HCT116 (cell line): Measurements from ENCODE around the gene VAV2. TPM values are rescaled to one million over a fixed set of nuclear protein-coding genes. Genes with fewer than 3 reads are reported as not detected.

ENCODE experiments used
- ATAC-seq: fragments of 200-7000 bp; cut with Tn5 transposase; 2 replicates; pipeline ENCODE4 v1.9.1; 2020; ENCODE audit warnings: mild to moderate bottlenecking, moderate library complexity
- BruUV-seq: library from RNA; stranded (reverse); fragments of 400-500 nt; replicated peaks from 2 replicates; lab custom pipeline; 2021; lab: Mats Ljungman, UMichigan
- CTCF ChIA-PET: fragments of 300-600 bp; sonication (Branson Sonifier 250); formaldehyde crosslinking; loops from one replicate; lab custom pipeline; 2021; ENCODE audit warnings: antibody characterized with exemption; lab: Charles Lee
- POLR2A ChIA-PET: fragments of 300-600, 350-600 bp; sonication (Branson Sonifier 250); formaldehyde crosslinking; loops from one replicate; lab custom pipeline; 2021; ENCODE audit warnings: antibody characterized with exemption; lab: Charles Lee
- RAD21 ChIA-PET, 2 experiments: fragments of 300-600 bp; sonication (Branson Sonifier 250); formaldehyde crosslinking; loops; one replicate each; lab custom pipeline; 2023; ENCODE audit warnings: low total read pairs in 2 of 2; ENCODE audit not compliant: uncharacterized antibody in 2 of 2, unreplicated experiment in 2 of 2, low non-redundant PET in 1 of 2; lab: Charles Lee
- DNase-seq: peaks from one replicate; pipeline ENCODE4 v3.0.0-alpha.2; 2010; ENCODE audit warnings: low read depth, low spot score
- H2AFZ ChIP-seq: fragments of 200-600 bp; shearing (Covaris generic), sonication (generic); 2 replicates; pipeline ENCODE4 v1.6.1; 2017; ENCODE audit warnings: low read depth, mixed run types, mixed read lengths, antibody characterized with exemption, low read length; ENCODE audit not compliant: poor library complexity, severe bottlenecking
- H3K27ac ChIP-seq: 2 replicates; pipeline ENCODE4 v1.5.1; 2012; ENCODE audit warnings: low read depth, low read length
- H3K27me3 ChIP-seq: fragments of 200-600 bp; sonication (generic); 2 replicates; pipeline ENCODE4 v1.6.1; 2016; ENCODE audit warnings: mixed run types, low read length, mixed read lengths; ENCODE audit not compliant: insufficient read depth
- H3K36me3 ChIP-seq, 2 experiments: fragments of 200-500 bp in 1 of 2; fragments of 200-600 bp in 1 of 2; sonication (Bioruptor generic) in 1 of 2; sonication (generic) in 1 of 2; 2 replicates each; pipeline versions ENCODE4 v1.5.1 to v1.6.1; 2014 to 2016; ENCODE audit warnings: low read length in 2 of 2, inconsistent platforms in 1 of 2, mixed read lengths in 1 of 2, mixed run types in 1 of 2; ENCODE audit not compliant: insufficient read depth in 2 of 2, control insufficient read depth in 1 of 2
- H3K4me1 ChIP-seq, 2 experiments: fragments of 200-600 bp in 1 of 2; sonication (generic) in 1 of 2; 2 replicates each; pipeline versions ENCODE4 v1.5.1 to v1.6.1; 2012 to 2017; ENCODE audit warnings: low read length in 2 of 2, inconsistent platforms in 1 of 2, mild to moderate bottlenecking in 1 of 2, mixed read lengths in 1 of 2, mixed run types in 1 of 2, moderate library complexity in 1 of 2; ENCODE audit not compliant: insufficient read depth in 2 of 2, control insufficient read depth in 1 of 2
- H3K4me2 ChIP-seq: fragments of 200-600 bp; sonication (generic); 2 replicates; pipeline ENCODE4 v1.6.1; 2017; ENCODE audit warnings: mixed run types, low read length, mixed read lengths
- H3K4me3 ChIP-seq, 2 experiments: fragments of 200-600 bp in 1 of 2; sonication (generic) in 1 of 2; replicated peaks in 1 of 2; 2 replicates each; pipeline ENCODE4 v1.5.1; 2011 to 2016; ENCODE audit warnings: low read length in 2 of 2, control low read depth in 1 of 2, low read depth in 1 of 2, mild to moderate bottlenecking in 1 of 2, mixed read lengths in 1 of 2, mixed run types in 1 of 2
- H3K79me2 ChIP-seq: fragments of 200-600 bp; sonication (generic); 2 replicates; pipeline ENCODE4 v1.6.1; 2017; ENCODE audit warnings: mild to moderate bottlenecking, mixed run types, low read length, moderate library complexity, mixed read lengths; ENCODE audit not compliant: insufficient read depth
- H3K9ac ChIP-seq: fragments of 200-600 bp; sonication (generic); 2 replicates; pipeline ENCODE4 v1.6.1; 2016; ENCODE audit warnings: low read length, mixed read lengths
- H3K9me2 ChIP-seq: fragments of 200-600 bp; sonication (generic), shearing (Covaris generic); 2 replicates; pipeline ENCODE4 v1.6.1; 2017; ENCODE audit warnings: mixed run types, mild to moderate bottlenecking, moderate library complexity; ENCODE audit not compliant: insufficient read depth
- H3K9me3 ChIP-seq, 2 experiments: fragments of 200-500 bp in 1 of 2; fragments of 200-600 bp in 1 of 2; sonication (Bioruptor generic) in 1 of 2; sonication (generic) in 1 of 2; 2 replicates each; pipeline ENCODE4 v1.6.1; 2014 to 2017; ENCODE audit warnings: low read length in 2 of 2, mixed read lengths in 2 of 2, inconsistent platforms in 1 of 2, low read depth in 1 of 2, mild to moderate bottlenecking in 1 of 2, mixed run types in 1 of 2, moderate library complexity in 1 of 2; ENCODE audit not compliant: control insufficient read depth in 1 of 2, insufficient read depth in 1 of 2
- H4K20me1 ChIP-seq: fragments of 200-600 bp; sonication (generic), shearing (Covaris generic); 2 replicates; pipeline ENCODE4 v1.6.1; 2017; ENCODE audit warnings: mixed run types, mild to moderate bottlenecking, moderate library complexity; ENCODE audit not compliant: insufficient read depth
- ATF3 ChIP-seq: IDR thresholded peaks from 2 replicates; pipeline ENCODE4 v1.6.1; 2012
- CEBPB ChIP-seq: IDR thresholded peaks from 2 replicates; pipeline ENCODE4 v1.6.1; 2012; ENCODE audit warnings: low read depth
- EGR1 ChIP-seq: IDR thresholded peaks from 2 replicates; pipeline ENCODE4 v1.6.1; 2012; ENCODE audit warnings: low read depth
- EZH2 ChIP-seq: fragments of 200-600 bp; sonication (generic); IDR thresholded peaks from 2 replicates; pipeline ENCODE4 v1.6.1; 2017; ENCODE audit warnings: antibody characterized with exemption, mixed run types
- FOSL1 ChIP-seq: IDR thresholded peaks from 2 replicates; pipeline ENCODE4 v1.6.1; 2012; ENCODE audit warnings: low read depth
- POLR2A ChIP-seq: IDR thresholded peaks from 2 replicates; pipeline ENCODE4 v1.7.0; 2011; ENCODE audit warnings: borderline replicate concordance; ENCODE audit not compliant: insufficient read depth, insufficient read length; ENCODE audit errors: extremely low read depth
- POLR2AphosphoS5 ChIP-seq: IDR thresholded peaks from 2 replicates; pipeline ENCODE4 v1.6.1; 2011; ENCODE audit warnings: mild to moderate bottlenecking, low read depth, low read length, moderate library complexity
- REST ChIP-seq: IDR thresholded peaks from 2 replicates; pipeline ENCODE4 v1.6.1; 2012; ENCODE audit warnings: low read depth
- SIN3A ChIP-seq: IDR thresholded peaks from 2 replicates; pipeline ENCODE4 v1.6.1; 2012; ENCODE audit warnings: low read depth
- SP1 ChIP-seq: IDR thresholded peaks from 2 replicates; pipeline ENCODE4 v1.6.1; 2012; ENCODE audit warnings: low read depth
- ZFX ChIP-seq: fragments of 450-650 bp; IDR thresholded peaks from 2 replicates; pipeline ENCODE4 v1.6.1; 2017
- intact Hi-C: fragments of 100-400 bp; cut with micrococcal nuclease; formaldehyde crosslinking; loops from 2 replicates; pipeline ENCODE4 v1.10.0; 2022
- total RNA-seq: library from RNA; stranded (reverse); gene quantifications from one replicate; pipeline ENCODE4 v1.2.1, GENCODE V29; 2021; ENCODE audit not compliant: unreplicated experiment

The VAV2 gene
- total RNA-seq, 1 experiment from 2014 or later: 33.2 TPM

- ChIA-PET CTCF (no interaction called here), RAD21 (no interaction called here), POLR2A (no interaction called here)
- intact Hi-C loops: no loop called here
- no peak overlapping the region for H3K4me3 ChIP-seq
- H2AFZ ChIP-seq: no peak overlapping the region
- no peaks in the 10 kb centered on the region for H3K27me3 ChIP-seq
- no peaks in the 10 kb centered on the region for H3K4me1 ChIP-seq
- H3K79me2 ChIP-seq: peaks cover 93% of the 10 kb centered on the region
- ATAC-seq (no peak), DNase-seq (no peak)
- no peak overlapping the region for H3K27ac ChIP-seq
- H3K4me2 ChIP-seq: no peak overlapping the region
- TF ChIP-seq ATF3: no peak
- TF ChIP-seq SIN3A: no peak
- TF ChIP-seq SP1: no peak
- no peak for TF ChIP-seq EZH2
- no peak for TF ChIP-seq POLR2A
- TF ChIP-seq FOSL1: no peak
- no peak for TF ChIP-seq ZFX
- no peak for TF ChIP-seq POLR2AphosphoS5
- TF ChIP-seq REST: no peak
- no peak for TF ChIP-seq EGR1
- TF ChIP-seq CEBPB: no peak
- BruUV-seq: no TSS peak
- H4K20me1 ChIP-seq: no peaks in the 10 kb centered on the region
- no peak overlapping the region for H3K9ac ChIP-seq
- no peaks in the 10 kb centered on the region for H3K9me3 ChIP-seq
- H3K9me2 ChIP-seq: no peaks in the 10 kb centered on the region
- no peaks in the 10 kb centered on the region for H3K36me3 ChIP-seq
These were observed 13.8 kb downstream of the VAV2 start for GRCh38 chr9:133978226-133978898.
